Kidney capillary endothelial cell (primary cell): Measurements from ENCODE around the gene ADAM12.
"Not testable (repeated sequence)": the region's sequence is repeated elsewhere in the genome, so short reads cannot be mapped to it uniquely, and the experiment has no call there.

Source experiments
- DNase-seq: peaks from one replicate; pipeline ENCODE4 v3.0.0-alpha.2; 2018; ENCODE audit warnings: low spot score

Gene ADAM12

GRCh38 chr10:126179637-126180036, 208.6 kb downstream of the ADAM12 start:
- no peak for DNase-seq

- DNase-seq, result no peak
Observed at GRCh38 chr10:126177417-126178030, 210.8 kb downstream of the ADAM12 start.

- DNase-seq, result no peak
Observed at GRCh38 chr10:126175641-126176262, 212.5 kb downstream of the ADAM12 start.

- DNase-seq, result not testable (repeated sequence)
Observed at GRCh38 chr10:126172755-126173154, 215.5 kb downstream of the ADAM12 start.

- DNase-seq, result no peak
Observed at GRCh38 chr10:126171555-126171954, 216.7 kb downstream of the ADAM12 start.

GRCh38 chr10:126170776-126171175, 217.5 kb downstream of the ADAM12 start:
- DNase-seq, result no peak

GRCh38 chr10:126170371-126170770, 217.9 kb downstream of the ADAM12 start:
- no peak for DNase-seq

- no peak for DNase-seq
Observed at GRCh38 chr10:126169899-126170298, 218.4 kb downstream of the ADAM12 start.

- no peak for DNase-seq
Observed at GRCh38 chr10:126166797-126167196, 221.5 kb downstream of the ADAM12 start.

GRCh38 chr10:126165874-126166273, 222.4 kb downstream of the ADAM12 start:
- no peak for DNase-seq

- DNase-seq, result no peak
Observed at GRCh38 chr10:126163506-126163905, 224.8 kb downstream of the ADAM12 start.

GRCh38 chr10:126161691-126162090, 226.6 kb downstream of the ADAM12 start:
- no peak for DNase-seq

- no peak for DNase-seq
Observed at GRCh38 chr10:126160971-126161630, 227.2 kb downstream of the ADAM12 start.

GRCh38 chr10:126160571-126160970, 227.7 kb downstream of the ADAM12 start:
- DNase-seq, result no peak

- no peak for DNase-seq
Observed at GRCh38 chr10:126158133-126158892, 230.0 kb downstream of the ADAM12 start.

- DNase-seq, result no peak
Observed at GRCh38 chr10:126157189-126157588, 231.1 kb downstream of the ADAM12 start.

GRCh38 chr10:126156503-126156902, 231.8 kb downstream of the ADAM12 start:
- no peak for DNase-seq

- DNase-seq, result peak; percentile 34
Observed at GRCh38 chr10:126156012-126156411, 232.3 kb downstream of the ADAM12 start.

GRCh38 chr10:126155528-126155927, 232.7 kb downstream of the ADAM12 start:
- DNase-seq, result no peak

- DNase-seq, result no peak
Observed at GRCh38 chr10:126153711-126154628, 234.3 kb downstream of the ADAM12 start.

- no peak for DNase-seq
Observed at GRCh38 chr10:126147866-126148587, 240.2 kb downstream of the ADAM12 start.
